ENCODE measurements around the gene STAC.

STAC gene

DNA sequence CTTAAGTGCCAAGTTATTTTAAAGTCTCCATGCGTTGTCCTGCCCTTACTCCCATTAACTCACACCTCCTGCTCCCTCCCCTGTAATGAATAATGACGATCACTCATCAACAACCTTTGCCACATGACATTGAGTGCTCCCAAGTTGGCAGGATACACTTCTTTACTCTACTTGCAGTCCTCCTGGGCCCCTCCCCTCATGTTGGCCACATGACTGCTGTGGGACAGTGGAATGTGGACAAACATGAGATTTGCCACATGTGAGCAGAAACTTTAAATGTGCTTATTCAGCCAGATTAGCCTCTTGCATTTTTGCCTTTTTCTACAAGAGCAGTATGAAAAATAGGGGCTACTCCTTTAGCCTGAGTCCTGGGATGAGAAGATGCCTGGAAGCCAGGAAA is 216.1 kb downstream of the STAC start:
- no peak for DNase-seq (ENCODE audit: extremely low spot score)
- CTCF ChIA-PET = no interaction called here
- POLR2A ChIA-PET = no interaction called here
- TF ChIP-seq, protein P1, sequence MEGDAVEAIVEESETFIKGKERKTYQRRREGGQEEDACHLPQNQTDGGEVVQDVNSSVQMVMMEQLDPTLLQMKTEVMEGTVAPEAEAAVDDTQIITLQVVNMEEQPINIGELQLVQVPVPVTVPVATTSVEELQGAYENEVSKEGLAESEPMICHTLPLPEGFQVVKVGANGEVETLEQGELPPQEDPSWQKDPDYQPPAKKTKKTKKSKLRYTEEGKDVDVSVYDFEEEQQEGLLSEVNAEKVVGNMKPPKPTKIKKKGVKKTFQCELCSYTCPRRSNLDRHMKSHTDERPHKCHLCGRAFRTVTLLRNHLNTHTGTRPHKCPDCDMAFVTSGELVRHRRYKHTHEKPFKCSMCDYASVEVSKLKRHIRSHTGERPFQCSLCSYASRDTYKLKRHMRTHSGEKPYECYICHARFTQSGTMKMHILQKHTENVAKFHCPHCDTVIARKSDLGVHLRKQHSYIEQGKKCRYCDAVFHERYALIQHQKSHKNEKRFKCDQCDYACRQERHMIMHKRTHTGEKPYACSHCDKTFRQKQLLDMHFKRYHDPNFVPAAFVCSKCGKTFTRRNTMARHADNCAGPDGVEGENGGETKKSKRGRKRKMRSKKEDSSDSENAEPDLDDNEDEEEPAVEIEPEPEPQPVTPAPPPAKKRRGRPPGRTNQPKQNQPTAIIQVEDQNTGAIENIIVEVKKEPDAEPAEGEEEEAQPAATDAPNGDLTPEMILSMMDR (IDR thresholded peaks at IDR 0.05; ENCODE audit: control extremely low read depth, extremely low read depth, low read depth, missing control alignments) = no peak

DNA sequence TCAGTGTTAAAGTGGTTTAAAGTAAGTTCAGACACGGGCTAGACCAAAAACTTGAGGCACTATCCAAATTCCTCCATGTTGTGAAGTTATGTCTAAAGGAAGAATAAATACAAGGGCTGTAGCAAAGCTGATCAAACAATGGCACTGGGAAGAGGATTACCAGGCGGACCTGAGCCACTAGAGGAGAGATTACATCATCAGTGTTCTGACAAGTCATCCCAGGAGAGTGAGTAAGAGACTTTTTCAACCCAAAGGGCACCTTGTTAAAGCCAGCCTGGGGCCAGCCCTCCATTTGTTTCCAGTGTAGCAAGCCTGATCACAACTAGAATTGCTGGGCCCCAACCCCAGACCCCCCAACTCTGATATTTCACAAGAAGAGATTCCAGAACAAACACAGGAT is 217.1 kb downstream of the STAC start:
- DNase-seq (ENCODE audit: extremely low spot score) = no peak
- ChIA-PET CTCF (interaction anchor here (1.3 kb wide), 1 partner anchor 11 kb away, joined by 4 read pairs; no protein-coding TSS in a partner anchor), POLR2A (no interaction called here)
- TF ChIP-seq, protein P1 (IDR thresholded peaks at IDR 0.05; ENCODE audit: control extremely low read depth, extremely low read depth, low read depth, missing control alignments) = no peak

Measured in GM10248 (cell line).